Hypothalamus (tissue), 51 donors: ENCODE measurements around the gene ZNF689.

Source experiments
- DNase-seq, 51 donors: peaks; one replicate each; lab custom pipeline; 2025; lab: John Stamatoyannopoulos, UW

Gene ZNF689

GRCh38 chr16:30609926-30610839 is at the start of gene ZNF689:
Gene ZNF689, minus strand, starts transcription at chr16:30610389. Its CDS starts 348 bp downstream, at chr16:30610041.
- peak; percentile 76 to 98 (median 91) for DNase-seq

DNA sequence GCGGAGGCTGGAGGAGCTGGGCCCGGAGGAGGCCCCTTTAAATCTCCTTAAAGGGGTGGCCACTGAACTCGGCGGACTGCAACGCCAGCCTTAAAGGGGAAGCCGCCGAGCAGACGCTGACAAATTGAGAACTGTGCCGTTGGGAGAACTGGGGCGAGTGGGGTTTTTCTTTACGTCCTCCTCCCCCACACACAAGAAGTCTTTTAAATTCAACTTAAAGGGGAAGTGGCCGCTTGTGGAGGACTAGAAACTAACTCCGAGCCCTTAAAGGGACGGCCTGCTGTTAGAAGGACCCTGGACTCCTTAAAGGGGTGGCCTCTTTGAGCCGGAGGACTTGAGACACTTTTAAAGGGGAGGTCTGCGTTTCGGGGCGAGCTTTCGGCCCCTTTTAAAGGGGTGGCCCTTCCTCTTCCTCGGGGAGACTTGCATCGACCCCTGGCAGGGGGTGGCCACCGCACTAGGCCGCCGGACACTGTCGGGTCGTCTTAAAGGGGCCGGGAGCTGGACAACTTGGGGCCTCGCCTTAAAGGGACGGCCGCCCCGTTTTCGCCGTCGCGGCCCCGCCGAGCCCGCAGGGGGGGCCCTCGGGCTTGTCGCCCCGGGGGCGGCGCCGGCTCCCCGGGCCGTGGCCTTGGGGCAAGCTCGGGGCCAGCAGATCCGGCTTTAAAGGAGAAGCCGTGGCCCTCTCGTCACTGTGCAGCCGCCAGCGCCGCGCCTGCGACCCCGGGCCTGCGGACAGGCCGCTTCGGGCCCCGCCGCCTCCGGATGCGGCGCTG is 48.7 kb upstream of the ZNF689 start:
- peak in 47 of 51 donors; percentile 62 to 100 (median 91) for DNase-seq

GRCh38 chr16:30657866-30658730 is 47.9 kb upstream of the ZNF689 start, which contains the start of gene FBRS:
Gene FBRS, plus strand, starts transcription at chr16:30658431. Its CDS starts 1,088 bp downstream, at chr16:30659519.
- DNase-seq: peak; percentile 98 to 100 (median 100)

GRCh38 chr16:30656974-30657865 is 47.0 kb upstream of the ZNF689 start:
- DNase-seq: peak in 2 of 51 donors; percentile 51 to 58

- DNase-seq: no peak
These were observed 46.2 kb upstream of the ZNF689 start for GRCh38 chr16:30656388-30656787.

DNA sequence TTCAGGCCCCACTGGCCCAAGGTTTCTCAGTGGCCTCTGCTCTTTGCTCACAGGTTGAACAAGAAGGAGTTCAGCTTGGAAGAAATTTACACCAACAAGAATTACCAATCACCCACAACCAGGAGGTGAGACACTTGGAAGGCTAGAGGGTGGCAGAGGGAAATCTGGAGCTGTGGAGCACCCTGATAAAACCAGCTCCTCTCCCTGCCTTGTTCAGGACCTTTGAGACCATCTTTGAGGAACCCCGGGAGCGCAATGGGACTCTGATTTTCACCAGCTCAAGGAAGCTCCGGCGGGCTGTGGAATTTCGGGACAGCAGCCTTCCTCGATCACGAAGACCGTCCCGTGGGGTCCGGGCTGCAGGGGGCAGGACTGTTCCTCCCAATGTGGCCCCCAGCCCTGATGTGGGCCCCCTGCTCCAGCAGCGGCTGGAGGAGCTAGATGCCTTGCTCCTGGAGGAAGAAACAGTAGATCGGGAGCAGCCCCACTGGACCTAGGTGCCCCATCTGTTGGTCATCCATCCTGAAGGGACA is 45.7 kb upstream of the ZNF689 start:
- no peak for DNase-seq

- DNase-seq: no peak
These were observed 44.7 kb upstream of the ZNF689 start for GRCh38 chr16:30654856-30655255.

DNA sequence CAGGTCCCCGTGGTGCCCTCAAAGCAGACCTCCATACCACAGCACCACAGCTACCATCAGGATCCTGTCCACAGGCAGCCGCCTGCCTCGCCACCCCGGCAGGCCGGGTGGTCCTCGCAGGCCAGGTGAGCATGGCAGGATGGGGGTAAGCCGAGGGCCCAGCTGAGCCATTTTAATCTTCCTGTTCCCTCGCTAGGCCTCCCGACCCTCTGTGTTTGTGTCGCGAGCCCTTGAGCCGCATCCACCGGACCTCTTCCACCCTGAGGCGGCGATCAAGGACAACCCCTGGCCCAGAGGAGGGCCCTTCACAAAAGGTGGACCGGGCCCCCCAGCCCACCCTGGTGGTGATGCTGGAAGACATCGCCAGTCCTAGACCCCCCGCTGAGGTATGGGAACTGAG is 42.5 kb upstream of the ZNF689 start:
- DNase-seq: no peak

DNA sequence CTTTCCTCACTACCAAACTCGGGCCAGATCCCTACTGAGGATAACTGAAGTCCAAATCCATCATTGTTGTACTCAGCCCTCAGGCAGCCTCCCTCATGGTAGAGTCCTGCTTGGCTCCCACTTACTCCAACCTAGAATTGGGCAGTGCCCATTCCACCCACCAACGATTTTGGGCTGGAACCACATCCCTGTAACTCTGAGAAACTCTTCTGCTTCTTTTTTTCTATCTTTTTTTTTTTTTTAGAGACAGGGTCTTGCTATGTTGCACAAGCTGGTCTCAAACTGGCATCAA is 41.8 kb upstream of the ZNF689 start:
- DNase-seq: no peak

DNA sequence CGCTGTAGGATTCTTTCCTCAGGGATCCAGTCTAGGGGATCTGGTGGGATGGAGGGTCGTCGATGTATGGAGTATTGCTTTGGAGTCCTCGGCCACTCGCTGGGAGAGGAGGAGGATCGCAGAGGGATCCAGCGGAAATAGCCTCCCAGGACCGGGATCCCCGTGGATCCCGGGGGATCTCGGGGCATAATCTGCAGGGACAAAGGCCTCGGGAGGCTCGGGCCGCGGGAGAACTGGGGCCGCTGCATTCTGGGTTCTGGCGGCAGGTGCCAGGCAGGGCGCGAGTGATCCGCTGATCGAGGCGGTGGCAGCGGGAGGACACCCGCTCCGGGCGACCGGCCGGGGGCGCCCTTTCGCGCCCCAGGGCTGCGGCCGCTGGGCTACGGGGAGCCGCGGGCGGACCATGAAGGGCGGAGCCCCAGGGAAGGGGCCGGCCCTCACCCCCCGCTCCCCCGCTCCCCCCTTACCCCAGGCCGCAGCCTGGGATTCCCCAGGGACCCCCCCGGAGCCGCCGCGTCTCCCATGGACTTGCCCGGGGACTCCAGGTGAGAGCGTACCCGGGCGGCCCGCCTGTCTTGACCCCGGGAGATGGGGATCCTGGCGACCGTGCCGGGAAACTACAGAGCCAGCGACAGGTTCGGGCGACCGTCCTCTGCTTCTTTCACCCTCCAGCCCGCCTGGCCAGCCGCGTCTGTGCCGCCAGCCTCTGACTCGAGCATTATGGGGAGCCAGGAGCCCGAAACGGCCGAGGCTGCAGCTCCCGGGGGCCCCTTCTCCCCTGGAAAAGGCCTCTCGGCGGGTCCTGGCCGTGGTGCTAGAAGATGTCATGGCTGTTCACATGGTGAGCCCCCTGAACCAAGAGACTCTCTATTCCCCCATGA is 41.2 kb upstream of the ZNF689 start:
- DNase-seq: peak in 41 of 51 donors; percentile 11 to 84 (median 50)

- peak; percentile 89 to 100 (median 99) for DNase-seq
These were observed 40.4 kb upstream of the ZNF689 start, which contains the start of gene PRR14 for GRCh38 chr16:30650369-30651123. Gene PRR14, plus strand, starts transcription at chr16:30650960. Its CDS starts 686 bp downstream, at chr16:30651646.

DNA sequence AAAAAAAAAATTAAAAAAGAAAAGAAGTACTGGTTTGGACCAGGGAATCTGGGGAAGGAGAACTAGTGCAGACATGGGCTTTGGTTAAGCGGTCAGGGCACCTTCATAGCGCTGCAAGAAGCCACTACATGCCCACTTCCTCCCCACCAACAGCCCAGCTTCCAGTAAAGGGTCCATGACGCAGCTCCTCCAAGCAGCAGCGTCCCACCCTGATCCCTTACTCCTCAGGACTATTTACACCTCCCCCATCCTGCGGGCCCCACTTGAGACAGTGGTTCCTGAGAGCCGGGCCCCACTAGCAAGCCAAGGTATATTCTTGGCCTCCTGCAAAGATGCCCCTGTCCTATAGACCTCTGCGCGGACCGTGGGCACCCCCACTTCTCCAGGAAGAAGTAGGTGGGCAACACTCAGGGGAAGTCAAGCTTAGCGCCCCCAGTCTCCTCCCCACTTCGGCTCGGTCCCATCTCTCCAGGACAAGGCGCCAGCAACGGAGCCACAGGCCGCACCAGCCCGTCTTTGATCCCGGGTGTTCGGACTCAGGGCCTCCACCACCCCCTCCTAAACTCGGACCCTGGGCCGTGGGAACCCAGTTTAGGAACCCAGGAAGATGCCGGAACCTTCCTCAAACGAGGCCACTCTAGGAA is 39.7 kb upstream of the ZNF689 start:
- DNase-seq: peak in 10 of 51 donors; percentile 36 to 84 (median 54)

- DNase-seq: no peak
These were observed 37.0 kb upstream of the ZNF689 start for GRCh38 chr16:30647274-30647571.

- no peak for DNase-seq
These were observed 35.5 kb upstream of the ZNF689 start for GRCh38 chr16:30645727-30646126.

DNA sequence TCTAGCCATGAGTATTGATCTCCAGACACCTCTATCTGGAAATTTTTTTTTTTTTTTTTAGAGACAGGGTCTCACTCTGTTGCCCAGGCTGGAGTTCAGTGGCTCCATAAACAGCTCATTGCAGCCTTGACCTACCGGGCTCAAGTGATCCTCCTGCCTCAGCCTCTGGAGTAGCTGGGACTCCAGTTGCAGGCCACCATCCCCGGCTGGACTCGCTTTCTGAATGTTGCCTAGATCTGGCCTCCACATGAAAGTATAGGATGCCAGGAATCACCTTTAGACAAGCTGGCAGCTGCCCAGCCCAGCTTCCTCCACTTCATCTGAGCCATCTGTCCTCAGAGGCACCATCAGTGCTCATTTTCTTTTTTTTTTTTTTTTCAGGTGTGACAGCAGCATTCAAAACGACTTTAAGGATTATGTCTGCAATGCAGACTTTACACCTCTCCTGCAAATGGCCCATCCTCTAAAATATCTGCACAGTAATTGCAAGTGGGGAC is 34.2 kb upstream of the ZNF689 start:
- no peak for DNase-seq

GRCh38 chr16:30641378-30641982 is 31.3 kb upstream of the ZNF689 start:
- DNase-seq: no peak
